SU-DHL-6 (cell line): ENCODE results near the gene MOB3B.

Experiments used
- CTCF ChIP-seq: fragments of 200-600 bp; sonication (generic); IDR thresholded peaks from one replicate; pipeline ENCODE4 v1.5.1; 2017; ENCODE audit warnings: antibody characterized with exemption, mild to moderate bottlenecking, low read length, moderate library complexity; ENCODE audit not compliant: insufficient read depth, poor library complexity, severe bottlenecking
- EZH2phosphoT487 ChIP-seq: fragments of 200-600 bp; sonication (generic), shearing (Covaris generic); conservative IDR thresholded peaks from 2 replicates; pipeline ENCODE4 v1.6.1; 2018; ENCODE audit warnings: mild to moderate bottlenecking, antibody characterized with exemption, low read length, moderate library complexity, mixed read lengths

GRCh38 chr9:27527702-27528075, 1.9 kb downstream of the MOB3B start:
- TF ChIP-seq CTCF, result no peak
- no peak for TF ChIP-seq EZH2phosphoT487
